Adrenal gland (tissue), 12 donors: ENCODE measurements around the gene NOS2. TPM values are rescaled to one million over a fixed set of nuclear protein-coding genes. Genes with fewer than 3 reads are reported as not detected.
"Not testable (repeated sequence)": the region's sequence is repeated elsewhere in the genome, so short reads cannot be mapped to it uniquely, and the experiment has no call there.

Source experiments
- DNase-seq, 7 donors: peaks; one replicate each; pipeline ENCODE4 v3.0.0-alpha.2; 2019 to 2020
- H3K27ac ChIP-seq, 5 donors: fragments of 200-600 bp; sonication (generic) in 4 of 5; 1 replicate in 3 of 5; 2 replicates in 2 of 5; pipeline versions ENCODE4 v1.5.1 to v1.8.0; 2016 to 2020; ENCODE audit warnings: mild to moderate bottlenecking in 1 of 5
- H3K27me3 ChIP-seq: fragments of 200-600 bp; 2 replicates; pipeline ENCODE4 v1.8.0; 2021
- H3K36me3 ChIP-seq, 2 donors: fragments of 200-600 bp; replicated peaks in 1 of 2; 1 replicate in 1 of 2; 2 replicates in 1 of 2; pipeline versions ENCODE4 v1.5.1 to v1.8.0; 2018 to 2022
- H3K4me1 ChIP-seq, 2 donors: fragments of 200-600 bp; replicated peaks in 1 of 2; 1 replicate in 1 of 2; 2 replicates in 1 of 2; pipeline versions ENCODE4 v1.5.1 to v1.8.0; 2018 to 2021
- H3K4me3 ChIP-seq, 4 donors: fragments of 200-600 bp; sonication (generic) in 3 of 4; one replicate each; pipeline ENCODE4 v1.5.1; 2016 to 2018
- H3K9me3 ChIP-seq, 3 donors: fragments of 200-600 bp; sonication (generic) in 1 of 3; replicated peaks in 1 of 3; 1 replicate in 2 of 3; 2 replicates in 1 of 3; pipeline versions ENCODE4 v1.5.1 to v1.8.0; 2016 to 2021
- CTCF ChIP-seq, 6 experiments: fragments of 450-650 bp in 4 of 6; fragments of 200-600 bp in 2 of 6; sonication (generic) in 1 of 6; IDR thresholded peaks; 1 replicate in 5 of 6; 2 replicates in 1 of 6; pipeline versions ENCODE4 v1.5.1 to v1.8.0; 2016 to 2021; ENCODE audit warnings: antibody characterized with exemption in 6 of 6, mild to moderate bottlenecking in 2 of 6, moderate library complexity in 1 of 6
- POLR2A ChIP-seq, 2 donors: fragments of 450-650 bp; IDR thresholded peaks; one replicate each; pipeline ENCODE4 v1.6.1; 2017; ENCODE audit warnings: antibody characterized with exemption in 2 of 2, mild to moderate bottlenecking in 2 of 2, moderate library complexity in 1 of 2
- WGBS, 4 donors: extraction: QIAGEN DNeasy Blood & Tissue Kit in 2 of 4; methylation state at CpG; one replicate each; pipeline versions ENCODE4 v1.1.5 to v1.1.7; 2013 to 2017; 5-methylcytosine and 5-hydroxymethylcytosine counted together
- intact Hi-C, 2 donors: fragments of 100-400 bp; cut with DNase I; formaldehyde crosslinking; loops; one replicate each; pipeline versions ENCODE4 v1.14.1 to v1.15.0; 2022 to 2023
- polyA plus RNA-seq, 3 donors: library from polyadenylated mRNA; stranded (reverse); fragments of 200-250 nt in 2 of 3; fragments of 350-450 nt in 1 of 3; fragmentation: Illumina TruSeq in 1 of 3; extraction: RNeasy Lipid Tissue Mini Kit (QIAGEN cat#74804) in 1 of 3; gene quantifications; one replicate each; pipeline ENCODE4 v1.2.3, GENCODE V29; 2013 to 2014
- total RNA-seq, 9 donors: library from RNA; depleted of rRNA in 4 of 9; stranded (reverse); fragments of >200 nt in 4 of 9; fragments of 120-200 nt in 1 of 9; fragmentation: NEBNext Ultra II Directional in 1 of 9; extraction: Animal tissue kit (Norgen Biotek cat#: 25700) in 1 of 9; gene quantifications; one replicate each; pipeline versions ENCODE4 v1.1.0 to v1.2.4, GENCODE V29; 2013 to 2023
- donor health status: healthy with polysubstance abuse.
- donor health status: Bipolar disorder and iron deficiency.
- donor health status: DM: yes; HTN: yes; CAD: no.
- donor health status: DM: no; HTN: no; CAD: no.
- donor health status: DM: no; HTN: no; CAD: no.
- donor health status: DM: yes; HTN: yes; CAD: no.

The NOS2 gene
- total and polyA plus RNA-seq, 12 donors = 0.17 to 3.3 (median 0.61) TPM

DNA sequence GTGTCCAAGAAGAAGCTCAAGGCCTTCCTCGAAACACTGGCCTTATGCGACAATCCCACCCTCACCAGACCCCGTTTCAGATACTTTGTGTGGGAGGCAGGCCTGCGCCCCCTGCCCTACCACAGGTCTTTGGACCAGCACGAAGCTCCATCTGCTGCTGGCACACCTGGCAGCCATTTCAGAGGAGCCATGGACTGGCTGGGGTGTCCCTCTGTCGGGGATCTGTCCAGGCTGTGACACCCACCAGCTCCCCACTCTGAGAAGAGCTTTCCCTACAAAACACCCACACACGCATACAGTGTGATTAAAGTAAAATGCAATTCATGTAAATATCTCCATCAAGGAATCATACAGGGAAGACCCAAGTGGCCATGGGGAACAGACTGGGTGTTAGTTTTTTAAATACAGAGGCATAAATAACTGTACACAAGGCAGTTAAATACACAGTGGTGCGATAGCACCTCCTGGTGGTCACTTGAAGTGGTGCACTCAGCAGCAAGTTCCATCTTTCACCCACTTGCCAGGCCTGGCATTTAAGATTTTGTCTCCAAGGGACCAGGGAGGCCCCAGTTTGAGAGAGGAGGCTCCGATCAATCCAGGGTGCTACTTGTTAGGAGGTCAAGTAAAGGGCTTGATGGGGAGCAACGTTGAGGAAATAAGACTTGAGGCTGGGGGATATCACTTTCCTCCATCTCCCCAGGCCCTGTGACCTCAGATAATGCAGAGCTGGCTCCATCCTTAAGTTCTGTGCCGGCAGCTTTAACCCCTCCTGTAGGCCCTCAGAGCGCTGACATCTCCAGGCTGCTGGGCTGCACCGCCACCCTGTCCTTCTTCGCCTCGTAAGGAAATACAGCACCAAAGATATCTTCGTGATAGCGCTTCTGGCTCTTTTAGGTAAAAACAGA is 43.6 kb downstream of the NOS2 start:
- peak; percentile 92 to 98 (median 95) for TF ChIP-seq CTCF (IDR thresholded peaks at IDR 0.05)
- TF ChIP-seq POLR2A (IDR thresholded peaks at IDR 0.05) = no peak
- WGBS, 4 donors = 67 to 76% (median 68%) methylated on average over 15 to 17 of the region's 17 CpGs
- Histone ChIP-seq H3K27me3 (no peaks in the 10 kb centered on the region), H3K36me3 (no peaks in the 10 kb centered on the region), H3K4me3 (no peak overlapping the region), H3K27ac (no peak overlapping the region), H3K9me3 (no peaks in the 10 kb centered on the region), H3K4me1 (no peaks in the 10 kb centered on the region)
- intact Hi-C loops = loop anchor here (5.0 kb wide), 3 partner anchors 104 to 144 kb away; no protein-coding TSS in a partner anchor
- peak; percentile 34 to 89 (median 75) for DNase-seq

GRCh38 chr17:27755706-27756466 is 44.4 kb downstream of the NOS2 start:
- H3K36me3 ChIP-seq = no peaks in the 10 kb centered on the region
- no peaks in the 10 kb centered on the region for H3K27me3 ChIP-seq
- H3K4me3 ChIP-seq = no peak overlapping the region
- TF ChIP-seq CTCF (IDR thresholded peaks at IDR 0.05) (no peak), POLR2A (IDR thresholded peaks at IDR 0.05) (no peak)
- intact Hi-C loops = loop anchor here (1.0 to 5.0 kb wide), 4 partner anchors 102 to 144 kb away; no protein-coding TSS in a partner anchor
- 82 to 88% (median 87%) methylated on average over 15 to 28 of the region's 28 CpGs for WGBS, 4 donors
- DNase-seq = peak in 2 of 7 donors; percentile 9 to 46
- no peaks in the 10 kb centered on the region for H3K4me1 ChIP-seq
- no peaks in the 10 kb centered on the region for H3K9me3 ChIP-seq
- no peak overlapping the region for H3K27ac ChIP-seq

DNA sequence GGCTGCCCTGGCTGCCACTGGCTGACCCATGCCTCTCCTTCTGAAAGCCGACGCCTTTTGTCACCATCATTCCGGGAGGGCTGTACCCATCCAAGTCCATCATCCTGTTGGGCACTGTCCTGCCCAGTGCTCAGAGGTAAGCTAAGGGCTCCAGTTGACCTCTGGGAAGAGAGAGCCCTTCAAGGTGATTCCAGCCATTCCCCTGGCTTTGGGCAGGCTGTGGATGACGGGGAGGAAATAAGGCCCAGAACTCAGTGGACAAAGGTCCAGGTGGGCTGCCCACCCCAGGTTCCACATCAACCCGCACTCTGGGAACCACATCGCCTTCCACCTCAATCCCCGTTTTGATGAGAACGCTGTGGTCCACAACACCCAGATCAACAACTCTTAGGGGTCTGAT is 45.8 kb downstream of the NOS2 start:
- Histone ChIP-seq H3K36me3 (no peaks in the 10 kb centered on the region), H3K27me3 (no peaks in the 10 kb centered on the region), H3K9me3 (no peaks in the 10 kb centered on the region), H3K4me3 (no peak overlapping the region), H3K4me1 (no peaks in the 10 kb centered on the region), H3K27ac (no peak overlapping the region)
- no peak for DNase-seq
- intact Hi-C loops = no loop called here
- TF ChIP-seq POLR2A (IDR thresholded peaks at IDR 0.05) (no peak), CTCF (IDR thresholded peaks at IDR 0.05) (no peak)
- WGBS, 4 donors = 91 to 96% (median 92%) methylated on average over 8 of the region's 8 CpGs

DNA sequence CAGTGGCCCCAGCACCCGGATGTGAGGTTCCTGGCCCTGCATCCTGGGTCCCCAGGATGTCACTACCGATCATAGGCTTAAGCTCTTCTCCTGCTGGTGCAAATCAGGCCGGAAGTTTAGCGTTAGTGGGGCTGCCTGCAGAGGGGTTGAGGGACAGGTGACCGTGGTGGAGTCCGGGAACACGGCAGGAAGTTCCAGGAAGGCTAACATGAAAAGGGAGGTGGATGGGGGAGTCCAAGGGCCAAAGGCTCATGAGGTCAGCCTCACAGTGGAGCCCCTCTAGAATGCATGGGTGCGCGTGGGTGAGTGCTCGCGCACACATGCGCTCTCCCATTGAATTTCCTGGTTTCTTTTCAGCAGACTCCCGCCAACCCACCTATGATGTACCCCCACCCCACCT is 46.6 kb downstream of the NOS2 start:
- H3K4me1 ChIP-seq, H3K36me3 ChIP-seq, H3K4me3 ChIP-seq, H3K27me3 ChIP-seq, H3K27ac ChIP-seq, intact Hi-C loops, H3K9me3 ChIP-seq: not testable (repeated sequence)
- WGBS, 4 donors = 90 to 95% (median 93%) methylated on average over 11 to 13 of the region's 13 CpGs
- peak in 2 of 7 donors; percentile 6 to 31 for DNase-seq

GRCh38 chr17:27752831-27753619 is 47.3 kb downstream of the NOS2 start:
- H3K36me3 ChIP-seq, H3K4me1 ChIP-seq, H3K9me3 ChIP-seq, intact Hi-C loops, H3K4me3 ChIP-seq, H3K27ac ChIP-seq, H3K27me3 ChIP-seq: not testable (repeated sequence)
- DNase-seq = peak in 2 of 7 donors; percentile 8 to 34
- WGBS, 4 donors = 81 to 94% (median 84%) methylated on average over 6 to 10 of the region's 19 CpGs
